ENCODE results near the gene GABBR2. TPM values are rescaled to one million over a fixed set of nuclear protein-coding genes. Genes with fewer than 3 reads are reported as not detected.

Gene GABBR2
- total and polyA plus RNA-seq, 2 of the 8 experiments (the other 6 are each of a cell fraction or from before 2014, with no cell fraction given): 0.50 to 1.2 TPM

- Histone ChIP-seq H3K18ac (ENCODE audit: extremely low read depth, low read length) (no peak overlapping the region), H3K4me2 (ENCODE audit: insufficient read depth in 1 of 2, low read depth in 2 of 2, low read length in 2 of 2) (no peak overlapping the region), H3K27me3 (replicated peaks in 1 of 4; ENCODE audit: control insufficient read depth in 3 of 4, extremely low read depth in 1 of 4, insufficient read depth in 3 of 4, low read length in 3 of 4) (no peaks in the 10 kb centered on the region), H4K8ac (ENCODE audit: extremely low read depth, insufficient read depth, low read length) (no peak overlapping the region), H3K36me3 (ENCODE audit: control insufficient read depth in 2 of 4, insufficient read depth in 4 of 4, low read length in 3 of 4) (no peaks in the 10 kb centered on the region), H2AK5ac (ENCODE audit: low read depth, low read length) (no peak overlapping the region), H3K14ac (ENCODE audit: insufficient read length) (no peak overlapping the region), H3K79me2 (ENCODE audit: control insufficient read depth in 1 of 2, insufficient read depth in 2 of 2, low read length in 2 of 2) (no peaks in the 10 kb centered on the region), H2BK120ac (replicated peaks; ENCODE audit: low read depth, low read length) (no peak overlapping the region), H3K4me1 (replicated peaks in 1 of 4; ENCODE audit: control insufficient read depth in 3 of 4, insufficient read depth in 4 of 4, low read length in 3 of 4) (no peaks in the 10 kb centered on the region), H2BK5ac (ENCODE audit: low read depth, low read length) (no peak overlapping the region), H3K23ac (ENCODE audit: insufficient read length) (no peak overlapping the region), H3K27ac (ENCODE audit: low read depth, low read length) (no peak overlapping the region), H3K79me1 (ENCODE audit: low read depth, low read length) (no peaks in the 10 kb centered on the region), H3K23me2 (ENCODE audit: low read depth, low read length) (peaks cover 2% of the 10 kb centered on the region; the same call in 1 of the 2 replicates), H2BK12ac (ENCODE audit: low read depth, low read length) (no peak overlapping the region), H4K91ac (replicated peaks; ENCODE audit: insufficient read length, low read length) (no peak overlapping the region), H3K4me3 (ENCODE audit: extremely low read depth in 1 of 4, insufficient read depth in 2 of 4, low read depth in 3 of 4, low read length in 4 of 4) (no peak overlapping the region), H4K5ac (ENCODE audit: insufficient read length, low read depth, low read length) (no peak overlapping the region), H2AFZ (ENCODE audit: low read length) (no peak overlapping the region), H2BK15ac (ENCODE audit: low read length) (no peak overlapping the region), H3K9ac (replicated peaks in 1 of 4; ENCODE audit: extremely low read depth in 1 of 4, low read depth in 3 of 4, low read length in 3 of 4) (no peak overlapping the region), H2BK20ac (ENCODE audit: low read length) (no peak overlapping the region), H4K20me1 (replicated peaks in 1 of 2; ENCODE audit: control insufficient read depth in 1 of 2, insufficient read depth in 2 of 2, low read length in 2 of 2) (peaks cover 0 to 2% of the 10 kb centered on the region in 2 experiments), H3K56ac (replicated peaks; ENCODE audit: insufficient read length, low read depth, low read length) (no peak overlapping the region), H3K9me3 (ENCODE audit: insufficient read depth in 2 of 2, low read depth in 1 of 2, low read length in 1 of 2) (no peaks in the 10 kb centered on the region), H3K4ac (replicated peaks; ENCODE audit: insufficient read length, low read depth, low read length) (no peak overlapping the region)
- CTCF ChIA-PET (ENCODE audit: partially characterized antibody): interaction anchor here (1.3 kb wide), 1 partner anchor 212 kb away, joined by 4 read pairs; no protein-coding TSS in a partner anchor
- FAIRE-seq (no peak), DNase-seq (ENCODE audit: low read depth in 1 of 2, low spot score in 2 of 2) (no peak)
- POLR2A ChIA-PET (ENCODE audit: partially characterized antibody): no interaction called here
- WGBS, 2 experiments (ENCODE audit: extremely low coverage in 1 of 2, insufficient coverage in 1 of 2, insufficient read length in 1 of 2, insufficient replicate concordance in 2 of 2, low coverage in 1 of 2, low lambda C conversion rate in 2 of 2, missing lambda C conversion rate in 1 of 2): 87% methylated on average over 6 of the region's 6 CpGs; no CpG with 5 or more reads in 1 of the 2 experiments
- TF ChIP-seq BCL11A (IDR thresholded peaks at IDR 0.05; ENCODE audit: low read depth in 2 of 2, low read length in 2 of 2): no peak
- no peak for TF ChIP-seq SUZ12 (IDR thresholded peaks at IDR 0.05; ENCODE audit: low read length)
- no peak for TF ChIP-seq KDM4A (IDR thresholded peaks at IDR 0.05; ENCODE audit: low read depth, low read length, severe bottlenecking)
- TF ChIP-seq JUN (IDR thresholded peaks at IDR 0.05; ENCODE audit: low read depth, low read length): no peak
- no peak for TF ChIP-seq CTCF (IDR thresholded peaks at IDR 0.05; ENCODE audit: control extremely low read depth in 1 of 3, insufficient read depth in 1 of 3, low read depth in 1 of 3, low read length in 3 of 3)
- no peak for TF ChIP-seq HDAC6 (IDR thresholded peaks at IDR 0.05; ENCODE audit: low read depth, low read length)
- no peak for TF ChIP-seq SIX5 (IDR thresholded peaks at IDR 0.05; ENCODE audit: low read depth, low read length)
- TF ChIP-seq MAX (IDR thresholded peaks at IDR 0.05): no peak
- no peak for TF ChIP-seq YY1 (IDR thresholded peaks at IDR 0.05; ENCODE audit: low read depth, low read length)
- no peak for TF ChIP-seq ZNF274 (IDR thresholded peaks at IDR 0.05; ENCODE audit: borderline replicate concordance, extremely low read depth, low read length)
- no peak for TF ChIP-seq BACH1 (IDR thresholded peaks at IDR 0.05; ENCODE audit: low read length)
Observed at GRCh38 chr9:98563988-98564387, 144.7 kb downstream of the GABBR2 start.

All from H1 (cell line).